GM23338 (cell line): Measurements from ENCODE around the gene AKAP7. TPM values are rescaled to one million over a fixed set of nuclear protein-coding genes. Genes with fewer than 3 reads are reported as not detected.

ENCODE experiments used
- ATAC-seq: fragments of 200-7000 bp; cut with Tn5 transposase; 3 replicates; pipeline ENCODE4 v1.9.1; 2020
- DNase-seq: peaks from one replicate; pipeline ENCODE4 v3.0.0-alpha.2; 2015; ENCODE audit warnings: low spot score
- H2AFZ ChIP-seq: fragments of 200-600 bp; sonication (generic); 2 replicates; pipeline ENCODE4 v1.8.0; 2016; ENCODE audit warnings: antibody characterized with exemption, mild to moderate bottlenecking, moderate library complexity
- H3F3A ChIP-seq: fragments of 200-600 bp; sonication (generic); replicated peaks from 2 replicates; pipeline ENCODE4 v1.8.0; 2017; ENCODE audit warnings: antibody characterized with exemption, mixed run types, low read depth
- H3K27ac ChIP-seq: fragments of 200-600 bp; sonication (generic); 2 replicates; pipeline ENCODE4 v1.6.1; 2016; ENCODE audit warnings: low read depth
- H3K27me3 ChIP-seq: fragments of 200-600 bp; sonication (generic); 2 replicates; pipeline ENCODE4 v1.8.0; 2016; ENCODE audit warnings: mild to moderate bottlenecking, mixed run types, moderate library complexity; ENCODE audit not compliant: insufficient read depth
- H3K36me3 ChIP-seq: fragments of 200-600 bp; sonication (generic); 2 replicates; pipeline ENCODE4 v1.8.0; 2016; ENCODE audit warnings: mild to moderate bottlenecking; ENCODE audit not compliant: insufficient read depth
- H3K4me1 ChIP-seq: fragments of 200-600 bp; sonication (generic); 2 replicates; pipeline ENCODE4 v1.8.0; 2016; ENCODE audit warnings: mild to moderate bottlenecking, moderate library complexity; ENCODE audit not compliant: insufficient read depth
- H3K4me2 ChIP-seq: fragments of 200-600 bp; sonication (generic); 2 replicates; pipeline ENCODE4 v1.7.1; 2017; ENCODE audit warnings: mixed run types
- H3K4me3 ChIP-seq: fragments of 200-600 bp; sonication (generic); 2 replicates; pipeline ENCODE4 v1.6.1; 2016; ENCODE audit warnings: mixed run types
- H3K79me2 ChIP-seq: fragments of 200-600 bp; sonication (generic); replicated peaks from 2 replicates; pipeline ENCODE4 v1.8.0; 2017; ENCODE audit warnings: mild to moderate bottlenecking; ENCODE audit not compliant: insufficient read depth
- H3K9me2 ChIP-seq: fragments of 200-600 bp; sonication (generic); 2 replicates; pipeline ENCODE4 v1.8.0; 2017; ENCODE audit not compliant: insufficient read depth
- H4K20me1 ChIP-seq: fragments of 200-600 bp; sonication (generic); replicated peaks from 2 replicates; pipeline ENCODE4 v1.8.0; 2017; ENCODE audit warnings: mild to moderate bottlenecking; ENCODE audit not compliant: insufficient read depth
- H3K27ac Mint-ChIP-seq: 2 replicates; pipeline ENCODE4 v1.8.0; 2020; ENCODE audit warnings: inconsistent platforms, mild to moderate bottlenecking, moderate library complexity, mixed read lengths
- H3K27me3 Mint-ChIP-seq: 3 replicates; pipeline ENCODE4 v1.8.0; 2022; ENCODE audit warnings: low read depth, mild to moderate bottlenecking, moderate library complexity, mixed read lengths, inconsistent platforms; ENCODE audit not compliant: insufficient read depth, poor library complexity
- H3K36me3 Mint-ChIP-seq: 3 replicates; pipeline ENCODE4 v1.8.0; 2021; ENCODE audit warnings: low read depth, mild to moderate bottlenecking, inconsistent platforms, moderate library complexity, mixed read lengths
- H3K4me1 Mint-ChIP-seq: 3 replicates; pipeline ENCODE4 v1.8.0; 2020; ENCODE audit warnings: mild to moderate bottlenecking, inconsistent platforms, mixed read lengths
- H3K4me3 Mint-ChIP-seq: 3 replicates; pipeline ENCODE4 v1.8.0; 2021; ENCODE audit warnings: moderate library complexity, mild to moderate bottlenecking, inconsistent platforms, mixed read lengths
- H3K9me3 Mint-ChIP-seq: 3 replicates; pipeline ENCODE4 v1.8.0; 2020; ENCODE audit warnings: moderate library complexity, mild to moderate bottlenecking, inconsistent platforms, mixed read lengths
- CREB1 ChIP-seq: fragments of 250-450 bp; sonication (Bioruptor Pico); IDR thresholded peaks from 2 replicates; pipeline ENCODE4 v1.5.0; 2020; ENCODE audit warnings: low read depth, mild to moderate bottlenecking, moderate library complexity
- NANOG ChIP-seq: IDR thresholded peaks from 2 replicates; pipeline ENCODE4 v1.6.1; 2016; ENCODE audit warnings: antibody characterized with exemption, borderline replicate concordance
- POLR2AphosphoS5 ChIP-seq: IDR thresholded peaks from 2 replicates; pipeline ENCODE4 v1.6.1; 2016; ENCODE audit warnings: antibody characterized with exemption, low read depth
- STAT1 ChIP-seq: IDR thresholded peaks from one replicate; pipeline ENCODE4 v1.6.1; 2016; ENCODE audit warnings: antibody characterized with exemption; ENCODE audit not compliant: unreplicated experiment
- ZNF462 ChIP-seq: fragments of 250-450 bp; sonication (Bioruptor Pico); IDR thresholded peaks from 2 replicates; pipeline ENCODE4 v1.5.0; 2020; ENCODE audit warnings: mild to moderate bottlenecking, moderate library complexity
- polyA plus RNA-seq: library from polyadenylated mRNA; unstranded; fragments of >200 nt; fragmentation: Nextera tagmentation; extraction: Ambion mirVana; gene quantifications from 2 replicates; pipeline ENCODE4 v1.2.1, GENCODE V29; 2016
- total RNA-seq: library from RNA; depleted of rRNA; stranded (reverse); fragments of >200 nt; shearing (Covaris generic); gene quantifications from 2 replicates; pipeline ENCODE4 v1.2.3, GENCODE V29; 2014
- TF ChIP-seq, protein P1 (sequence below): IDR thresholded peaks from 2 replicates; pipeline ENCODE4 v1.6.1; 2016; ENCODE audit warnings: antibody characterized with exemption

The AKAP7 gene
- total and polyA plus RNA-seq, 2 experiments from 2014 or later, result 12.2 to 20.0 TPM

DNA sequence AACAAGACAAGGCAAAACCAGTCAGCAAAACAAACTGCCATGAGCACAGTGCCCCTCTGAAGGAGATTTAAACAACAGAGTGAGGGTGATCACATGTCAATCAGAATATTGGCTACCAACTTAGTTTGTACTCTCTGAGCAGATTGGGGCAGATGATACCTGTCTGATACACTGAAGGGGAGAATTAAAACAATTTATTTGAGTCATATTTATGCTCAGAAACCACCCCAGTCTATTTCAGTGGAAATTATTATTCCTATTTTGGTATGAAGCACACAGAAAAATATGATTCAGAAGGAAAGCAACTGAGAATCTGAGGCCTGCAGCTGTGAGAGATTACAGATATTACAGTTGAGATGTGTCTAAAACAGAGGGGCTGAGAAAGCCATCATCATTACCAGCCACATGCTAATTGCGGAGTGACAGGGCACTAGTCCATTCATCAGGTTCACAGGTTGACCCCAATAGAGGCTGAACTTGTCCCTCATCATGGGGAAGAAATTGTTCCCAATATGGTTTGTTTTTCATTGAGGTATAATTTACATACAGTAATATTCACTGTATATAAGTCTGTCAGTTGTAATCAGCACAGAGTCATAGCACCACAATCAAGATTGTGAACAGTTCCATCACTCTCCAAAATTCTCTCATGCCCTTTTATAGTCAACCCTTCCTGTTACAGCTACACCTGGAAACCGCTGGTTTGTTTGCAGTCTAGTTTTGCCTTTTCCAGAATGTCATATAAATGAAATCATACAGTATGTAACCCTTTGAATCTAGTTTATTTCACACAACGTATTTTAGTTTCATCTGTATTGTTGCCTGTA lies 134.5 kb downstream of the AKAP7 start (continued):
- TF ChIP-seq ZNF462, result no peak
- no peak for TF ChIP-seq STAT1
- no peak for TF ChIP-seq POLR2AphosphoS5
- TF ChIP-seq, protein P1, sequence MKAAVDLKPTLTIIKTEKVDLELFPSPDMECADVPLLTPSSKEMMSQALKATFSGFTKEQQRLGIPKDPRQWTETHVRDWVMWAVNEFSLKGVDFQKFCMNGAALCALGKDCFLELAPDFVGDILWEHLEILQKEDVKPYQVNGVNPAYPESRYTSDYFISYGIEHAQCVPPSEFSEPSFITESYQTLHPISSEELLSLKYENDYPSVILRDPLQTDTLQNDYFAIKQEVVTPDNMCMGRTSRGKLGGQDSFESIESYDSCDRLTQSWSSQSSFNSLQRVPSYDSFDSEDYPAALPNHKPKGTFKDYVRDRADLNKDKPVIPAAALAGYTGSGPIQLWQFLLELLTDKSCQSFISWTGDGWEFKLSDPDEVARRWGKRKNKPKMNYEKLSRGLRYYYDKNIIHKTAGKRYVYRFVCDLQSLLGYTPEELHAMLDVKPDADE, result no peak

DNA sequence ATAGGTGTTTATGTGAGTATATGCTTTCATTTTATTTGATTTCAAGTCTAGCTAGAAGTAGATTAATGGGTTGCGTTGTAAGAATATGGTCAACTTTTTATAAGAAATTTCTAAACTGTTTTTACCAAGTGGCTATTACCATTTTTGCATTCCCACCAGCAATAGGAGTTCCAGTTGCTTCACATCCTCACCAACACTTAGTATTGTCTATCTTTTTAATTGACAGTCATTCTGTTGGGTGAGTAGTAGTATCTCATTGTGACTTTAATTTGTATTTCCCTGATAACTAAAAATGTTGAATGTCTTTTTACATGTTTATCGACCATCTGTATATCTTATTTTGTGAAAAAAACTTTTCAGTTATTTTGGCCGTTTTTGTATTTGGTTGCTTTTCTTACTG lies 135.3 kb downstream of the AKAP7 start:
- Histone ChIP-seq H2AFZ (no peak overlapping the region), H3K27me3 (no peaks in the 10 kb centered on the region), H4K20me1 (no peaks in the 10 kb centered on the region), H3K36me3 (no peaks in the 10 kb centered on the region; the same call in 1 of the 2 replicates), H3K9me2 (no peaks in the 10 kb centered on the region), H3K4me1 (no peaks in the 10 kb centered on the region; the same call in 1 of the 2 replicates), H3K4me2 (no peak overlapping the region), H3K4me3 (no peak overlapping the region), H3F3A (no peaks in the 10 kb centered on the region), H3K79me2 (no peaks in the 10 kb centered on the region), H3K27ac (no peak overlapping the region)
- Mint-ChIP-seq H3K36me3 (peaks cover 24% of the 10 kb centered on the region; the same call in 2 of the 3 replicates), H3K9me3 (peaks cover 16% of the 10 kb centered on the region), H3K4me1 (peaks cover 3% of the 10 kb centered on the region; the same call in 2 of the 3 replicates), H3K27ac (no peak overlapping the region), H3K4me3 (no peak overlapping the region), H3K27me3 (no peaks in the 10 kb centered on the region)
- no peak for DNase-seq
- no peak for ATAC-seq
- TF ChIP-seq CREB1 (CRISPR knock-in tag) (no peak), NANOG (no peak), ZNF462 (no peak)
